ENCODE results near the gene ATAD3C. TPM values are rescaled to one million over a fixed set of nuclear protein-coding genes. Genes with fewer than 3 reads are reported as not detected.

Gene ATAD3C
- polyA plus RNA-seq, 1 donor (not counting 4 experiments of a cell fraction or from before 2014, with no cell fraction given) = 0.39 TPM

DNA sequence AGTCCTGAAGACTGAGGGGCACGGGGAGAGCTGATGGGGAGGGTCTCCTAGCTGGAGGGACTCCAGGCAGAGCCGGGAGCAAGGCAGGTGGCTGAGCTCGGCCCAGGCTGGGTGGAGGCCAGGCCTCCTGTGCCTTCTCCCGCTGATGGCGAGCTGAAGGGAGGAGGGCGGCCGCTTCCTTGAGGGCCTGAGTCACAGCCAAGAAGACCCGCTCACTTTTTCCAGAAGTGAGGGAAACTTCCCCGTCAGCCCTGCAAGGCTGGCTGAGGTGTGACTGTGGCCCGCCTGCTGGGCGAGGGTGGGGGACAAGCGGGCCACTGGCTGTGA lies 15.7 kb upstream of the ATAD3C start:
- no peaks in the 10 kb centered on the region for H3K79me2 ChIP-seq (ENCODE audit: control insufficient read depth, insufficient read depth, low read length)
- no peaks in the 10 kb centered on the region for H4K20me1 ChIP-seq (ENCODE audit: control insufficient read depth, extremely low read depth, insufficient read depth, low read length)
- FAIRE-seq (no peak), DNase-seq (ENCODE audit: low read depth, low spot score) (no peak)
- H2AFZ ChIP-seq (ENCODE audit: control insufficient read depth, low read length) = peak overlapping the region; percentile 75
- H3K9me1 ChIP-seq (ENCODE audit: control insufficient read depth, extremely low read depth, insufficient read depth, low read length) = no peaks in the 10 kb centered on the region
- H3K4me2 ChIP-seq (ENCODE audit: control insufficient read depth, extremely low read depth, insufficient read depth, low read depth, low read length) = peak overlapping the region; percentile 56
- TF ChIP-seq CTCF (optimal IDR thresholded peaks at IDR 0.05 in 1 of 3, IDR thresholded peaks at IDR 0.05 in 1 of 3, conservative IDR thresholded peaks at IDR 0.05 in 1 of 3; ENCODE audit: extremely low read depth in 1 of 3, insufficient read depth in 2 of 3, low read length in 3 of 3) = no peak
- no peak for TF ChIP-seq EZH2 (IDR thresholded peaks at IDR 0.05; ENCODE audit: low read length)
- no peaks in the 10 kb centered on the region for H3K27me3 ChIP-seq (ENCODE audit: control insufficient read depth, extremely low read depth, insufficient read depth, low read length)
- no peaks in the 10 kb centered on the region for H3K36me3 ChIP-seq (ENCODE audit: control insufficient read depth in 2 of 2, extremely low read depth in 1 of 2, insufficient read depth in 2 of 2, low read length in 2 of 2)
- dilution Hi-C loops (cut with MboI; ENCODE audit: extremely low pct_ligation_motif_present, low sequenced_read_pairs) = no loop called here
- H3K9ac ChIP-seq (ENCODE audit: control insufficient read depth, extremely low read depth, insufficient read depth, low read length) = peak overlapping the region; percentile 52
- peaks cover 27% of the 10 kb centered on the region for H3K4me1 ChIP-seq (ENCODE audit: control insufficient read depth, extremely low read depth, insufficient read depth, low read length)
- H3K4me3 ChIP-seq (ENCODE audit: control insufficient read depth in 2 of 3, extremely low read depth in 1 of 3, insufficient read depth in 2 of 3, low read depth in 1 of 3, low read length in 3 of 3) = peak overlapping the region in 1 of 3 experiments; percentile 27
- peak overlapping the region; percentile 31 for H3K27ac ChIP-seq (ENCODE audit: control insufficient read depth, insufficient read depth, low read length)
- H3K9me3 ChIP-seq (ENCODE audit: control insufficient read depth, low read depth, low read length) = no peaks in the 10 kb centered on the region

DNA sequence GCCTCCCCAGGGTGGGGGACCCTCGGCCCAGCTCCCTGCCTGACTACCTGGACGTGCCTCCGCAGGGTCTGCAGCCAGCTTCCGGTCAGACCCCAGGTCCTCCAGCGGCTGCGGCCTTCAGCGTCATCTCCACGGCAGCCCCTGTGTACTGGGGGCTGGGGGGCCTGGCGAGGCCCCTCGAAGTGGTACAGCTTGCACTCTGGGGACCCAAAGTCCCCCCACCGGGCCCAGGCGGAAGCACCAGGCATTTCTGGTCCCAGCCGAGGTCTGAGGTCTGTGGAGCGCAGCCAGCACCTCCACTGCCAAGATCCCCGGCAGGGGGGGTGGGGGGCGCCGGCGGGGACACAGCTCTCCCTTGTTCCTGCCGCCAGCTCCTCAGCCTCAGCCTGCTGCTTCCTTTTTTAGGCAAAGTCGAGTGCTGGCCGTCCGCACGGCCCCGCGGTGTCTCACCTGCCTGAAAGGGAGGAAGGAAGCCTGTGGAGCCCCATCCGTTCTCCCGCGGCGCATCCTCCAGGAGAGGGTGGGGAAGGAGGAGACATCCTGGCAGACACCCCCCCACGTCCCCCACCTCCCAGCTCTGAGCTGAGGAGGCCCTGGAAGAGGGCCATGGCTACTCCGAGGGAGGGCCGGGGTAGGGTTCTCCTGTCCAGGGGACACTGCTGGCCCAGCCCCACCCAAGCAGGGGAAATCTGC lies 15.2 kb upstream of the ATAD3C start:
- dilution Hi-C loops (cut with MboI; ENCODE audit: extremely low pct_ligation_motif_present, low sequenced_read_pairs) = no loop called here
- Histone ChIP-seq H3K36me3 (ENCODE audit: control insufficient read depth in 2 of 2, extremely low read depth in 1 of 2, insufficient read depth in 2 of 2, low read length in 2 of 2) (no peaks in the 10 kb centered on the region), H3K27ac (ENCODE audit: control insufficient read depth, insufficient read depth, low read length) (no peak overlapping the region), H4K20me1 (ENCODE audit: control insufficient read depth, extremely low read depth, insufficient read depth, low read length) (no peaks in the 10 kb centered on the region), H2AFZ (ENCODE audit: control insufficient read depth, low read length) (peak overlapping the region; percentile 75), H3K4me3 (ENCODE audit: control insufficient read depth in 2 of 3, extremely low read depth in 1 of 3, insufficient read depth in 2 of 3, low read depth in 1 of 3, low read length in 3 of 3) (no peak overlapping the region), H3K4me1 (ENCODE audit: control insufficient read depth, extremely low read depth, insufficient read depth, low read length) (peaks cover 27% of the 10 kb centered on the region), H3K9ac (ENCODE audit: control insufficient read depth, extremely low read depth, insufficient read depth, low read length) (peak overlapping the region; percentile 52), H3K9me3 (ENCODE audit: control insufficient read depth, low read depth, low read length) (no peaks in the 10 kb centered on the region), H3K4me2 (ENCODE audit: control insufficient read depth, extremely low read depth, insufficient read depth, low read depth, low read length) (peak overlapping the region; percentile 56), H3K9me1 (ENCODE audit: control insufficient read depth, extremely low read depth, insufficient read depth, low read length) (no peaks in the 10 kb centered on the region), H3K27me3 (ENCODE audit: control insufficient read depth, extremely low read depth, insufficient read depth, low read length) (no peaks in the 10 kb centered on the region), H3K79me2 (ENCODE audit: control insufficient read depth, insufficient read depth, low read length) (no peaks in the 10 kb centered on the region)
- DNase-seq (ENCODE audit: low read depth, low spot score) = no peak
- TF ChIP-seq CTCF (optimal IDR thresholded peaks at IDR 0.05 in 1 of 3, IDR thresholded peaks at IDR 0.05 in 1 of 3, conservative IDR thresholded peaks at IDR 0.05 in 1 of 3; ENCODE audit: extremely low read depth in 1 of 3, insufficient read depth in 2 of 3, low read length in 3 of 3) (no peak), EZH2 (IDR thresholded peaks at IDR 0.05; ENCODE audit: low read length) (no peak)
- FAIRE-seq = no peak
